Neural crest cell (in vitro differentiated cells): ENCODE results near the gene MYBPHL. TPM values are rescaled to one million over a fixed set of nuclear protein-coding genes. Genes with fewer than 3 reads are reported as not detected.

Source experiments
- DNase-seq: peaks from one replicate; pipeline ENCODE4 v3.0.0; 2021; ENCODE audit warnings: low read depth, mixed read lengths, low spot score
- H3K27ac Mint-ChIP-seq: one replicate; pipeline ENCODE4 v1.8.0; 2021; ENCODE audit warnings: mild to moderate bottlenecking, mixed read lengths; ENCODE audit not compliant: unreplicated experiment
- H3K27me3 Mint-ChIP-seq: 2 replicates; pipeline ENCODE4 v1.8.0; 2021; ENCODE audit warnings: low read depth, mild to moderate bottlenecking, mixed read lengths
- H3K36me3 Mint-ChIP-seq: 2 replicates; pipeline ENCODE4 v1.8.0; 2021; ENCODE audit warnings: low read depth, mild to moderate bottlenecking, mixed read lengths
- H3K4me1 Mint-ChIP-seq: 2 replicates; pipeline ENCODE4 v1.8.0; 2021; ENCODE audit warnings: mixed read lengths
- H3K4me3 Mint-ChIP-seq: one replicate; pipeline ENCODE4 v1.8.0; 2021; ENCODE audit warnings: mild to moderate bottlenecking, mixed read lengths
- H3K9me3 Mint-ChIP-seq: 2 replicates; pipeline ENCODE4 v1.8.0; 2021; ENCODE audit warnings: mixed read lengths
- total RNA-seq: library from RNA; stranded (reverse); gene quantifications from 2 replicates; pipeline ENCODE4 v1.2.1, GENCODE V29; 2021
- TF ChIP-seq, protein P1 (sequence below): fragments of 200-600 bp; sonication (generic); conservative IDR thresholded peaks from 2 replicates; pipeline ENCODE4 v1.5.0; 2021; ENCODE audit warnings: antibody characterized with exemption, mild to moderate bottlenecking

Gene MYBPHL
- total RNA-seq, 1 donor from 2014 or later: 0.82 TPM

DNA sequence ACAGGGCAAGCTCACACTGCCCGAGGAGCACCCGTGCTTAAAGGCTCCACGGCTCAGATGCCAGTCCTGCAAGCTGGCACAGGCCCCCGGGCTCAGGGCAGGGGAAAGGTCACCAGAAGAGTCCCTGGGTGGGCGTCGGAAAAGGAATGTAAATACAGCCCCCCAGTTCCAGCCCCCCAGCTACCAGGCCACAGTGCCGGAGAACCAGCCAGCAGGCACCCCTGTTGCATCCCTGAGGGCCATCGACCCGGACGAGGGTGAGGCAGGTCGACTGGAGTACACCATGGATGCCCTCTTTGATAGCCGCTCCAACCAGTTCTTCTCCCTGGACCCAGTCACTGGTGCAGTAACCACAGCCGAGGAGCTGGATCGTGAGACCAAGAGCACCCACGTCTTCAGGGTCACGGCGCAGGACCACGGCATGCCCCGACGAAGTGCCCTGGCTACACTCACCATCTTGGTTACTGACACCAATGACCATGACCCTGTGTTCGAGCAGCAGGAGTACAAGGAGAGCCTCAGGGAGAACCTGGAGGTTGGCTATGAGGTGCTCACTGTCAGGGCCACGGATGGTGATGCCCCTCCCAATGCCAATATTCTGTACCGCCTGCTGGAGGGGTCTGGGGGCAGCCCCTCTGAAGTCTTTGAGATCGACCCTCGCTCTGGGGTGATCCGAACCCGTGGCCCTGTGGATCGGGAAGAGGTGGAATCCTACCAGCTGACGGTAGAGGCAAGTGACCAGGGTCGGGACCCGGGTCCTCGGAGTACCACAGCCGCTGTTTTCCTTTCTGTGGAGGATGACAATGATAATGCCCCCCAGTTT lies 56.1 kb downstream of the MYBPHL start:
- Mint-ChIP-seq H3K9me3 (no peaks in the 10 kb centered on the region), H3K4me3 (peak overlapping the region; percentile 91), H3K27me3 (no peaks in the 10 kb centered on the region), H3K36me3 (peaks cover 16% of the 10 kb centered on the region), H3K4me1 (peaks cover 58% of the 10 kb centered on the region), H3K27ac (no peak overlapping the region)
- TF ChIP-seq, protein P1, sequence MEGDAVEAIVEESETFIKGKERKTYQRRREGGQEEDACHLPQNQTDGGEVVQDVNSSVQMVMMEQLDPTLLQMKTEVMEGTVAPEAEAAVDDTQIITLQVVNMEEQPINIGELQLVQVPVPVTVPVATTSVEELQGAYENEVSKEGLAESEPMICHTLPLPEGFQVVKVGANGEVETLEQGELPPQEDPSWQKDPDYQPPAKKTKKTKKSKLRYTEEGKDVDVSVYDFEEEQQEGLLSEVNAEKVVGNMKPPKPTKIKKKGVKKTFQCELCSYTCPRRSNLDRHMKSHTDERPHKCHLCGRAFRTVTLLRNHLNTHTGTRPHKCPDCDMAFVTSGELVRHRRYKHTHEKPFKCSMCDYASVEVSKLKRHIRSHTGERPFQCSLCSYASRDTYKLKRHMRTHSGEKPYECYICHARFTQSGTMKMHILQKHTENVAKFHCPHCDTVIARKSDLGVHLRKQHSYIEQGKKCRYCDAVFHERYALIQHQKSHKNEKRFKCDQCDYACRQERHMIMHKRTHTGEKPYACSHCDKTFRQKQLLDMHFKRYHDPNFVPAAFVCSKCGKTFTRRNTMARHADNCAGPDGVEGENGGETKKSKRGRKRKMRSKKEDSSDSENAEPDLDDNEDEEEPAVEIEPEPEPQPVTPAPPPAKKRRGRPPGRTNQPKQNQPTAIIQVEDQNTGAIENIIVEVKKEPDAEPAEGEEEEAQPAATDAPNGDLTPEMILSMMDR: no peak
- DNase-seq: no peak

DNA sequence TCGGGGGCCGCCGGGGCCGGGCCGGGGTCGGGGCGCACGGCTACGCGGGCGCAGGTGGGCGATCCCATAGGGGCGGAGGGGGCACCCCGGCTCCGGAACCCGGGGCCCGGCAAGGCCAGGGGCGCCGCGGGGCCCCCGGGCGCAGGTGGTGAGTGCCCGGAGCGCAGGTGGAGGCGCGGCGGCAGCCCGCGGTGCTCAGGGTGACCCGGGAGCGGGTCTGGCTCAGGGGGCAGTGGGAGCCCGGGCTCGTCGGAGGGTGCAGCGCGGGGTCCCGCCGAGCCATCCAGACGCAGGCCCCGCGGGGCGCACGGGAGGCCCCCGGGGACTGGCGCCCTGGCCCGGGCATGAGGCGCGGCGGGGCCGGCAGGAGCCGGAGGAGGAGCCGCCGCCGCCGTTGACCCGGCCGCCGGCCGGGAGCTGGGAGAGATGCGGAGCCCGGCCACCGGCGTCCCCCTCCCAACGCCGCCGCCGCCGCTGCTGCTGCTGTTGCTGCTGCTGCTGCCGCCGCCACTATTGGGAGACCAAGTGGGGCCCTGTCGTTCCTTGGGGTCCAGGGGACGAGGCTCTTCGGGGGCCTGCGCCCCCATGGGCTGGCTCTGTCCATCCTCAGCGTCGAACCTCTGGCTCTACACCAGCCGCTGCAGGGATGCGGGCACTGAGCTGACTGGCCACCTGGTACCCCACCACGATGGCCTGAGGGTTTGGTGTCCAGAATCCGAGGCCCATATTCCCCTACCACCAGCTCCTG lies 57.0 kb downstream of the MYBPHL start:
- TF ChIP-seq, protein P1: no peak
- H3K27ac Mint-ChIP-seq: no peak overlapping the region
- H3K27me3 Mint-ChIP-seq: no peaks in the 10 kb centered on the region
- DNase-seq: no peak
- H3K9me3 Mint-ChIP-seq: no peaks in the 10 kb centered on the region
- peaks cover 16% of the 10 kb centered on the region for H3K36me3 Mint-ChIP-seq
- H3K4me1 Mint-ChIP-seq: peaks cover 50% of the 10 kb centered on the region
- peak overlapping the region; percentile 74 for H3K4me3 Mint-ChIP-seq

DNA sequence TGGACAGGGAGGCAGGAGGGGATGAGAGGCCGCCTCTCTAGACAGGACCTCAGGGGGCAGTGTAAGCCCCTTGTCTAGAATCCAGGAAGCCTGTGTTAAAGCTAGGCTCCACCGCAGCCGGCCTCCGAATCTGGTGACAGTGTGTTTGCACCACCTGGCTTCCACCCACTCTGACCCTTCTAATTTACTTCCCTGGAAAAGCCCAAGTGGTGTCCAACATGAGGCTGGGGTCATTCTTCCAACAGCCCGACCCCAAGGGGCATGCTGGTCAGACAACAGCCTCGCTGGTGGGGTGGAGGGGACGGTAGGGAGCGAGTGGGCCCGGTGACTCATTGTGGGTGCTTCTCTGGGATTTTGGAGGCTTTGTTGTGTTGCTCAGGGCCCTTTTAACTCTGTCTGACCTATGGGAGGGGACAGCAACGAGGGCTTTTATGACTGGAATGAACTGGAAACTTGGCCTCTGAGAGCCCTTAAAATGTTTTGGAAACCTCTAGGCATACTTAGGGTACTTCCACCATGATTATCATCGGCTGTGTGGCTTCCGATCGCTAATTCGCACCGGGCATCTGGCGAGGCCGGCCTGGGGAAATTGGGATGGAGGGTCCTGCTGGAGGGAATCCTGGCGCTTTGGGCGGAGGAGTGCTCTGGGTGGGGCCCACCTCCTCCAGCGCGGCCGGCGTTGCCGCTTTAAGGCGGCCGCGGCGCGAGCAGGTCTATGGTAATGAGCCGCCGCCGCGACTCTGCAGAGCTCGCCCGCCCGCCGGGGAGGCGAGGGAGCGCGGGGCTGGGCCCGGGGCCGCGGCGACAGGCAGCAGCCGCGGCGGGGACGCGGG lies 57.8 kb downstream of the MYBPHL start, which contains the start of gene CELSR2:
CELSR2 (plus strand) TSS at position 743 of the 833 bp plus-strand sequence. CDS start 541 bp downstream, outside the sequence.
- Mint-ChIP-seq H3K27me3 (no peaks in the 10 kb centered on the region), H3K27ac (no peak within 1 kb of the TSS), H3K9me3 (no peaks in the 10 kb centered on the region), H3K4me3 (peak within 1 kb of the TSS; percentile 81), H3K36me3 (peaks cover 16% of the 10 kb centered on the region), H3K4me1 (peaks cover 44% of the 10 kb centered on the region)
- TF ChIP-seq, protein P1: no peak
- peak; percentile 61 for DNase-seq

DNA sequence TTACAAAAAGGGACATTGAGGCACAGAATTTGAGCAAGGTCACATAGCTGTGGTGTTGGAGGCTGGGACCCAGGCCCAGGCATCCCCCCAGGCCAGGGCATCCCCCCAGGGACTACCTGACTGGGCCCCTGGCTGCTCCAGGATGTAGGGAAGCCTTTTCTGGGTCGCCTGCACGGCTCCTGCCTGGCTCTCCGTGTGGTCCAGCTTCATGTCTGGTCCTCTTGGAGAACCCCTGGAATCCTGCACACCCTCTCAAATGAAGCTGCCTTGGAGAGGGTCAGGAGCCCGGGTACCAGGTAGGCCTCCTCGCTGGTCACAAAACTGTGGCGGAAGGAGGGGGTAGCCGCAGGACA lies 58.4 kb downstream of the MYBPHL start:
- H3K27ac Mint-ChIP-seq: no peak overlapping the region
- peak overlapping the region; percentile 81 for H3K4me3 Mint-ChIP-seq
- DNase-seq: no peak

More for the DNA sequence above, 58.4 kb downstream of the MYBPHL start:
- H3K27me3 Mint-ChIP-seq: no peaks in the 10 kb centered on the region
- H3K9me3 Mint-ChIP-seq: no peaks in the 10 kb centered on the region
- H3K36me3 Mint-ChIP-seq: peaks cover 16% of the 10 kb centered on the region
- peaks cover 39% of the 10 kb centered on the region for H3K4me1 Mint-ChIP-seq
- TF ChIP-seq, protein P1: no peak
